ENCODE results near the gene ZNF74.

Gene ZNF74

GRCh38 chr22:20403779-20404140, 9.8 kb downstream of the ZNF74 start:
- Histone ChIP-seq H2AFZ (no peak overlapping the region), H3K27ac (no peak overlapping the region), H3K4me1 (no peaks in the 10 kb centered on the region), H3K79me2 (no peaks in the 10 kb centered on the region), H3K36me3 (ENCODE audit: control insufficient read depth, insufficient read depth, low read length) (no peaks in the 10 kb centered on the region), H3K4me2 (ENCODE audit: low read length) (no peak overlapping the region), H3K9ac (no peak overlapping the region), H3K9me3 (ENCODE audit: control insufficient read depth, low read length) (no peaks in the 10 kb centered on the region), H3K27me3 (ENCODE audit: control insufficient read depth, insufficient read depth, low read length) (no peaks in the 10 kb centered on the region), H3K4me3 (ENCODE audit: low read depth, low read length) (no peak overlapping the region)
- TF ChIP-seq CTCF (IDR thresholded peaks at IDR 0.05): no peak

- Histone ChIP-seq H3K27ac (no peak overlapping the region), H3K4me3 (ENCODE audit: low read depth, low read length) (no peak overlapping the region), H3K9ac (no peak overlapping the region), H3K4me2 (ENCODE audit: low read length) (no peak overlapping the region), H3K4me1 (no peaks in the 10 kb centered on the region), H3K27me3 (ENCODE audit: control insufficient read depth, insufficient read depth, low read length) (no peaks in the 10 kb centered on the region), H2AFZ (no peak overlapping the region), H3K9me3 (ENCODE audit: control insufficient read depth, low read length) (no peaks in the 10 kb centered on the region), H3K79me2 (no peaks in the 10 kb centered on the region), H3K36me3 (ENCODE audit: control insufficient read depth, insufficient read depth, low read length) (no peaks in the 10 kb centered on the region)
- TF ChIP-seq CTCF (IDR thresholded peaks at IDR 0.05): no peak
Observed at GRCh38 chr22:20404881-20405280, 10.9 kb downstream of the ZNF74 start.

GRCh38 chr22:20405291-20405930, 11.5 kb downstream of the ZNF74 start:
- Histone ChIP-seq H3K9me3 (ENCODE audit: control insufficient read depth, low read length) (no peaks in the 10 kb centered on the region), H3K4me3 (ENCODE audit: low read depth, low read length) (no peak overlapping the region), H3K4me1 (no peaks in the 10 kb centered on the region), H3K27ac (no peak overlapping the region), H3K27me3 (ENCODE audit: control insufficient read depth, insufficient read depth, low read length) (no peaks in the 10 kb centered on the region), H3K4me2 (ENCODE audit: low read length) (no peak overlapping the region), H3K79me2 (no peaks in the 10 kb centered on the region), H3K9ac (no peak overlapping the region), H3K36me3 (ENCODE audit: control insufficient read depth, insufficient read depth, low read length) (no peaks in the 10 kb centered on the region), H2AFZ (no peak overlapping the region)
- TF ChIP-seq CTCF (IDR thresholded peaks at IDR 0.05): no peak

- no peaks in the 10 kb centered on the region for H3K36me3 ChIP-seq (ENCODE audit: control insufficient read depth, insufficient read depth, low read length)
- H3K9me3 ChIP-seq (ENCODE audit: control insufficient read depth, low read length): no peaks in the 10 kb centered on the region
- no peak overlapping the region for H3K4me2 ChIP-seq (ENCODE audit: low read length)
- no peak for TF ChIP-seq CTCF (IDR thresholded peaks at IDR 0.05)
- no peaks in the 10 kb centered on the region for H3K79me2 ChIP-seq
- no peak overlapping the region for H3K9ac ChIP-seq
- H3K27me3 ChIP-seq (ENCODE audit: control insufficient read depth, insufficient read depth, low read length): no peaks in the 10 kb centered on the region
- H3K27ac ChIP-seq: no peak overlapping the region
- no peak overlapping the region for H2AFZ ChIP-seq
- no peaks in the 10 kb centered on the region for H3K4me1 ChIP-seq
- H3K4me3 ChIP-seq (ENCODE audit: low read depth, low read length): no peak overlapping the region
Observed at GRCh38 chr22:20405931-20406685, 12.2 kb downstream of the ZNF74 start.

Data from parathyroid adenoma (tissue), 2 donors.